Activated CD4-positive, alpha-beta T cell treated with anti-CD3 and anti-CD28 coated beads for 4 hours (primary cell): ENCODE measurements around the gene NPAS3.

ENCODE experiments used
- DNase-seq, 2 donors: peaks; one replicate each; pipeline ENCODE4 v3.0.0-alpha.2; 2020

Gene NPAS3

GRCh38 chr14:33702293-33702692 is 763.6 kb downstream of the NPAS3 start:
- DNase-seq = no peak

GRCh38 chr14:33704481-33704880 is 765.8 kb downstream of the NPAS3 start:
- DNase-seq = no peak

- DNase-seq = no peak
Observed at GRCh38 chr14:33705490-33705889, 766.8 kb downstream of the NPAS3 start.

- no peak for DNase-seq
Observed at GRCh38 chr14:33707716-33708115, 769.0 kb downstream of the NPAS3 start.

- DNase-seq = no peak
Observed at GRCh38 chr14:33709283-33709682, 770.6 kb downstream of the NPAS3 start.

GRCh38 chr14:33709711-33710110 is 771.0 kb downstream of the NPAS3 start:
- no peak for DNase-seq

GRCh38 chr14:33710273-33710672 is 771.6 kb downstream of the NPAS3 start:
- DNase-seq = no peak

GRCh38 chr14:33711194-33711593 is 772.5 kb downstream of the NPAS3 start:
- no peak for DNase-seq

- no peak for DNase-seq
Observed at GRCh38 chr14:33711811-33712216, 773.1 kb downstream of the NPAS3 start.

GRCh38 chr14:33714527-33715226 is 776.0 kb downstream of the NPAS3 start:
- no peak for DNase-seq

GRCh38 chr14:33715227-33715528 is 776.5 kb downstream of the NPAS3 start:
- DNase-seq = no peak

- DNase-seq = no peak
Observed at GRCh38 chr14:33716921-33717320, 778.2 kb downstream of the NPAS3 start.

GRCh38 chr14:33717866-33718265 is 779.2 kb downstream of the NPAS3 start:
- no peak for DNase-seq

GRCh38 chr14:33720284-33720787 is 781.7 kb downstream of the NPAS3 start:
- no peak for DNase-seq

- DNase-seq = no peak
Observed at GRCh38 chr14:33726685-33727084, 788.0 kb downstream of the NPAS3 start.

- no peak for DNase-seq
Observed at GRCh38 chr14:33727606-33728005, 788.9 kb downstream of the NPAS3 start.

- no peak for DNase-seq
Observed at GRCh38 chr14:33728010-33728498, 789.4 kb downstream of the NPAS3 start.

GRCh38 chr14:33730156-33730555 is 791.5 kb downstream of the NPAS3 start:
- DNase-seq = no peak

- DNase-seq = no peak
Observed at GRCh38 chr14:33732175-33732574, 793.5 kb downstream of the NPAS3 start.

GRCh38 chr14:33733310-33733709 is 794.6 kb downstream of the NPAS3 start:
- DNase-seq = no peak

GRCh38 chr14:33733721-33734120 is 795.0 kb downstream of the NPAS3 start:
- DNase-seq = no peak

- DNase-seq = no peak
Observed at GRCh38 chr14:33734387-33734786, 795.7 kb downstream of the NPAS3 start.

GRCh38 chr14:33736299-33736825 is 797.7 kb downstream of the NPAS3 start:
- no peak for DNase-seq

GRCh38 chr14:33736979-33737378 is 798.3 kb downstream of the NPAS3 start:
- DNase-seq = no peak

GRCh38 chr14:33737446-33737845 is 798.8 kb downstream of the NPAS3 start:
- no peak for DNase-seq
